GM12878 (cell line): ENCODE measurements around the gene SLC13A4. TPM values are rescaled to one million over a fixed set of nuclear protein-coding genes. Genes with fewer than 3 reads are reported as not detected.

Experiments used
- ATAC-seq: fragments of 200-7000 bp; cut with Tn5 transposase; 3 replicates; pipeline ENCODE4 v1.9.1; 2020; ENCODE audit warnings: mild to moderate bottlenecking, moderate library complexity
- BruUV-seq: library from RNA; stranded (reverse); fragments of 400-500 nt; replicated peaks from 2 replicates; lab custom pipeline; 2021; lab: Mats Ljungman, UMichigan
- CTCF ChIA-PET: fragments of 300-600 bp; sonication (Branson Sonifier 250); formaldehyde crosslinking; extraction: SDS; loops from one replicate; lab custom pipeline; 2021; ENCODE audit warnings: inconsistent platforms; lab: Yijun Ruan, JAX
- POLR2A ChIA-PET: fragments of 350-600 bp; formaldehyde crosslinking; extraction: SDS; loops from one replicate; lab custom pipeline; 2021; ENCODE audit warnings: inconsistent platforms; lab: Charles Lee
- RAD21 ChIA-PET: fragments of 300-600 bp; sonication (Branson Sonifier 250); formaldehyde crosslinking; loops from one replicate; lab custom pipeline; 2023; ENCODE audit warnings: antibody characterized with exemption; ENCODE audit not compliant: unreplicated experiment; lab: Charles Lee
- SMC1A ChIA-PET: fragments of 300-600 bp; sonication (Branson Sonifier 250); formaldehyde crosslinking; loops from one replicate; lab custom pipeline; 2023; ENCODE audit not compliant: unreplicated experiment, uncharacterized antibody; lab: Charles Lee
- DNase-seq: peaks from one replicate; pipeline ENCODE4 v3.0.0-alpha.2; 2011; ENCODE audit warnings: low read depth, low spot score
- FAIRE-seq: peaks from 3 replicates; lab custom pipeline; 2011; peaks lifted over from hg19 to GRCh38; lab: Jason Lieb, UNC
- H2AFZ ChIP-seq: 2 replicates; pipeline ENCODE4 v1.6.0; 2011; ENCODE audit warnings: low read depth, low read length, control low read depth; ENCODE audit not compliant: control insufficient read depth
- H3K27ac ChIP-seq: 2 replicates; pipeline ENCODE4 v1.5.1; 2011; ENCODE audit warnings: control low read depth; ENCODE audit not compliant: control insufficient read depth, insufficient read depth
- H3K27me3 ChIP-seq, 2 experiments: replicated peaks in 1 of 2; 2 replicates each; pipeline versions ENCODE4 v1.6.0 to v1.6.1; 2011; ENCODE audit warnings: low read length in 1 of 2; ENCODE audit not compliant: control insufficient read depth in 2 of 2, insufficient read depth in 2 of 2
- H3K36me3 ChIP-seq, 2 experiments: 2 replicates each; pipeline ENCODE4 v1.5.1; 2011; ENCODE audit warnings: low read length in 1 of 2; ENCODE audit not compliant: control insufficient read depth in 2 of 2, insufficient read depth in 2 of 2
- H3K4me1 ChIP-seq: 2 replicates; pipeline ENCODE4 v1.6.1; 2011; ENCODE audit warnings: mild to moderate bottlenecking, low read length, moderate library complexity, mixed read lengths; ENCODE audit not compliant: control insufficient read depth, insufficient read depth
- H3K4me2 ChIP-seq: 2 replicates; pipeline ENCODE4 v1.6.0; 2011; ENCODE audit warnings: control low read depth; ENCODE audit not compliant: control insufficient read depth, insufficient read depth
- H3K4me3 ChIP-seq: fragments of 200-600 bp; sonication (generic); 2 replicates; pipeline ENCODE4 v1.5.1; 2016
- H3K79me2 ChIP-seq: 2 replicates; pipeline ENCODE4 v1.6.0; 2011; ENCODE audit warnings: low read length; ENCODE audit not compliant: control insufficient read depth, insufficient read depth
- H3K9ac ChIP-seq: 2 replicates; pipeline ENCODE4 v1.8.0; 2011; ENCODE audit warnings: low read length, control low read depth, mixed read lengths; ENCODE audit not compliant: control insufficient read depth, insufficient read depth
- H3K9me3 ChIP-seq: replicated peaks from 3 replicates; pipeline ENCODE4 v1.5.1; 2011; ENCODE audit warnings: mild to moderate bottlenecking, low read length; ENCODE audit not compliant: control insufficient read depth, insufficient read depth
- H4K20me1 ChIP-seq: 2 replicates; pipeline ENCODE4 v1.6.0; 2011; ENCODE audit not compliant: control insufficient read depth, insufficient read depth
- BCL11A ChIP-seq: IDR thresholded peaks from 2 replicates; pipeline ENCODE4 v1.6.1; 2011; ENCODE audit warnings: low read depth, low read length
- BCL3 ChIP-seq: IDR thresholded peaks from 2 replicates; pipeline ENCODE4 v1.6.1; 2011; ENCODE audit warnings: borderline replicate concordance, low read depth, mild to moderate bottlenecking, moderate library complexity, low read length; ENCODE audit not compliant: insufficient read depth, poor library complexity, severe bottlenecking
- CREM ChIP-seq: IDR thresholded peaks from 2 replicates; pipeline ENCODE4 v1.6.1; 2014; ENCODE audit warnings: antibody characterized with exemption, low read depth
- E2F4 ChIP-seq: IDR thresholded peaks from 2 replicates; pipeline ENCODE4 v1.6.1; 2012; ENCODE audit warnings: low read depth, low read length, improper control_type of control experiment
- ELK1 ChIP-seq: IDR thresholded peaks from 2 replicates; pipeline ENCODE4 v1.6.1; 2012; ENCODE audit warnings: low read depth, low read length, improper control_type of control experiment
- PAX8 ChIP-seq: fragments of 450-650 bp; IDR thresholded peaks from 2 replicates; pipeline ENCODE4 v1.6.1; 2017; ENCODE audit warnings: mild to moderate bottlenecking, moderate library complexity
- SPI1 ChIP-seq: IDR thresholded peaks from 2 replicates; pipeline ENCODE4 v1.6.1; 2011; ENCODE audit warnings: low read depth, mild to moderate bottlenecking, low read length, moderate library complexity, borderline replicate concordance; ENCODE audit not compliant: insufficient read depth
- SUPT20H ChIP-seq: IDR thresholded peaks from 2 replicates; pipeline ENCODE4 v1.6.1; 2011; ENCODE audit warnings: low read depth, mild to moderate bottlenecking, low read length, moderate library complexity, borderline replicate concordance; ENCODE audit not compliant: control insufficient read depth
- WGBS: methylation state at CpG from one replicate; pipeline ENCODE4 v1.1.6; 2016; ENCODE audit warnings: low lambda C conversion rate; ENCODE audit not compliant: insufficient replicate concordance, insufficient coverage; ENCODE audit errors: missing lambda C conversion rate; 5-methylcytosine and 5-hydroxymethylcytosine counted together
- in situ Hi-C: fragments of 300-500 bp; cut with MboI; formaldehyde crosslinking; loops from 9 replicates; pipeline ENCODE4 v1.14.3; 2018; ENCODE audit warnings: mixed read lengths
- intact Hi-C: fragments of 100-400 bp; cut with micrococcal nuclease; formaldehyde crosslinking; loops from one replicate; pipeline ENCODE4 v1.14.2; 2022; ENCODE audit not compliant: unreplicated experiment
- polyA plus RNA-seq, 11 experiments: library from polyadenylated mRNA; depleted of rRNA in 4 of 11; unstranded in 6 of 11; stranded (reverse) in 5 of 11; fragments of >200 nt; fragmentation: Nextera tagmentation in 4 of 11; fragmentation: Illumina TruSeq in 1 of 11; extraction: Ambion mirVana in 4 of 11; extraction: Trizol in 1 of 11; gene quantifications; 1 replicate in 1 of 11; 2 replicates in 10 of 11; pipeline versions ENCODE4 v1.2.1 to v1.2.3, GENCODE V29; 2011 to 2016; ENCODE audit warnings: inconsistent platforms in 2 of 11, missing spikeins in 2 of 11, low read depth in 1 of 11
- total RNA-seq, 4 experiments: library from RNA; depleted of rRNA in 3 of 4; stranded (reverse); fragments of >200 nt in 3 of 4; fragmentation: Illumina TruSeq in 1 of 4; extraction: Trizol in 1 of 4; gene quantifications; 2 replicates each; pipeline versions ENCODE4 v1.2.1 to v1.2.3, GENCODE V29; 2013 to 2021

Gene SLC13A4
- total and polyA plus RNA-seq, 10 of the 15 experiments (the other 5 are each of a cell fraction or from before 2014, with no cell fraction given): 0.14 to 0.23 (median 0.20) TPM; not detected in 7

- H3K27ac ChIP-seq: no peak overlapping the region
- peaks cover 17% of the 10 kb centered on the region for H3K79me2 ChIP-seq
- intact Hi-C loops: no loop called here
- H3K27me3 ChIP-seq: no peaks in the 10 kb centered on the region
- no peak for TF ChIP-seq E2F4
- TF ChIP-seq SPI1: no peak
- no peak for TF ChIP-seq ELK1
- TF ChIP-seq CREM: no peak
- no peak for TF ChIP-seq BCL3
- no peak for TF ChIP-seq SUPT20H
- TF ChIP-seq PAX8: no peak
- no peak for TF ChIP-seq BCL11A
- H3K9me3 ChIP-seq: no peaks in the 10 kb centered on the region
- H3K4me1 ChIP-seq: peaks cover 2% of the 10 kb centered on the region; the same call in 1 of the 2 replicates
- SMC1A ChIA-PET: interaction anchor here (2.9 to 3.0 kb wide), 2 partner anchors 14 kb away, joined by 9 to 11 read pairs; no protein-coding TSS in a partner anchor
- RAD21 ChIA-PET: no interaction called here
- ATAC-seq (no peak), DNase-seq (no peak), FAIRE-seq (no peak)
- in situ Hi-C loops: no loop called here
- no peaks in the 10 kb centered on the region for H4K20me1 ChIP-seq
- POLR2A ChIA-PET: interaction anchor here (0.6 kb wide), 1 partner anchor 92 kb away, joined by 3 read pairs; no protein-coding TSS in a partner anchor
- CTCF ChIA-PET: interaction anchor here (0.9 to 10.3 kb wide), 5 partner anchors 14 to 385 kb away, joined by 3 to 89 read pairs (median 7); no protein-coding TSS in a partner anchor
- no peak overlapping the region for H3K4me2 ChIP-seq
- WGBS: 84% methylated on average over 9 of the region's 9 CpGs
- no TSS peak for BruUV-seq
- H3K36me3 ChIP-seq: no peaks in the 10 kb centered on the region
- no peak overlapping the region for H2AFZ ChIP-seq
- no peak overlapping the region for H3K9ac ChIP-seq
- H3K4me3 ChIP-seq: no peak overlapping the region
Measured at GRCh38 chr7:135659159-135659846, 68.7 kb downstream of the SLC13A4 start.
